Measurements from ENCODE around the gene AQP2.

- TF ChIP-seq CTCF (IDR thresholded peaks at IDR 0.05), result no peak
- no peak for TF ChIP-seq POLR2AphosphoS5 (IDR thresholded peaks at IDR 0.05)
Observed at GRCh38 chr12:50005175-50005574, 54.6 kb downstream of the AQP2 start.

All from prostate gland (tissue), 2 donors.